WERI-Rb-1 (cell line): ENCODE results near the gene DHX36.

Source experiments
- DNase-seq: peaks from one replicate; pipeline ENCODE4 v3.0.0-alpha.2; 2020
- H3K27ac ChIP-seq: fragments of 250-450 bp; sonication (Bioruptor Pico); 2 replicates; pipeline ENCODE4 v1.5.1; 2020; ENCODE audit warnings: mild to moderate bottlenecking, moderate library complexity
- H3K27me3 ChIP-seq: fragments of 250-450 bp; sonication (Bioruptor Pico); 2 replicates; pipeline ENCODE4 v1.5.1; 2021; ENCODE audit warnings: mild to moderate bottlenecking, low read depth, moderate library complexity; ENCODE audit not compliant: insufficient read depth, severe bottlenecking
- H3K36me3 ChIP-seq: fragments of 250-450 bp; sonication (Bioruptor Pico); 2 replicates; pipeline ENCODE4 v1.5.1; 2020; ENCODE audit warnings: mild to moderate bottlenecking, moderate library complexity
- H3K4me3 ChIP-seq: 2 replicates; pipeline ENCODE4 v1.5.1; 2011; ENCODE audit warnings: low read depth, mild to moderate bottlenecking, control low read depth, low read length
- H3K9me3 ChIP-seq: fragments of 250-450 bp; sonication (Bioruptor Pico); 2 replicates; pipeline ENCODE4 v1.5.1; 2021; ENCODE audit warnings: mild to moderate bottlenecking, moderate library complexity; ENCODE audit not compliant: severe bottlenecking
- TF ChIP-seq, protein P1 (sequence below): IDR thresholded peaks from 2 replicates; pipeline ENCODE4 v1.5.1; 2011; ENCODE audit warnings: low read depth, mild to moderate bottlenecking, control low read depth, inconsistent platforms, low read length

DHX36 gene

DNA sequence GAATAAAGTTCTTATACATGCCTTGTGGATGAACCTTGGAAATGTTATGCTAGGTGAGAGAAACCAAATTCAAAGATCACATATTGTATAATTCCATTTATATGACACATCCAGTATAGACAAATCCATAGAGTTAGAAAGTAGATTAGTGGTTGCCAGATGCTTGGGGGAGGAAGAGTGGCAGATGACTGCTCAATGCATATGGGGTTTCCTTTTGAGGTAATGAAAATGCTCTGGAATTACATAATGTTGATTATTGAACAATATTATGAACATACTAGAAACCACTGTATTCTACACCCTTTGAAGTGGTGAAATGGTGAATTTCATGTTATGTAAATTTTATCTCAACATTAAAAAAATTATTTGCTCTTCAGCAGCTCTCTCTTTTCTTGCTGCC is 100.8 kb downstream of the DHX36 start:
- no peaks in the 10 kb centered on the region for H3K9me3 ChIP-seq
- H3K36me3 ChIP-seq, result no peaks in the 10 kb centered on the region
- no peak overlapping the region for H3K4me3 ChIP-seq
- no peak for DNase-seq
- H3K27me3 ChIP-seq, result no peaks in the 10 kb centered on the region
- TF ChIP-seq, protein P1, sequence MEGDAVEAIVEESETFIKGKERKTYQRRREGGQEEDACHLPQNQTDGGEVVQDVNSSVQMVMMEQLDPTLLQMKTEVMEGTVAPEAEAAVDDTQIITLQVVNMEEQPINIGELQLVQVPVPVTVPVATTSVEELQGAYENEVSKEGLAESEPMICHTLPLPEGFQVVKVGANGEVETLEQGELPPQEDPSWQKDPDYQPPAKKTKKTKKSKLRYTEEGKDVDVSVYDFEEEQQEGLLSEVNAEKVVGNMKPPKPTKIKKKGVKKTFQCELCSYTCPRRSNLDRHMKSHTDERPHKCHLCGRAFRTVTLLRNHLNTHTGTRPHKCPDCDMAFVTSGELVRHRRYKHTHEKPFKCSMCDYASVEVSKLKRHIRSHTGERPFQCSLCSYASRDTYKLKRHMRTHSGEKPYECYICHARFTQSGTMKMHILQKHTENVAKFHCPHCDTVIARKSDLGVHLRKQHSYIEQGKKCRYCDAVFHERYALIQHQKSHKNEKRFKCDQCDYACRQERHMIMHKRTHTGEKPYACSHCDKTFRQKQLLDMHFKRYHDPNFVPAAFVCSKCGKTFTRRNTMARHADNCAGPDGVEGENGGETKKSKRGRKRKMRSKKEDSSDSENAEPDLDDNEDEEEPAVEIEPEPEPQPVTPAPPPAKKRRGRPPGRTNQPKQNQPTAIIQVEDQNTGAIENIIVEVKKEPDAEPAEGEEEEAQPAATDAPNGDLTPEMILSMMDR, result no peak
- H3K27ac ChIP-seq, result no peak overlapping the region
